HS-27A (cell line): Measurements from ENCODE around the gene TCF4.
A peak's percentile ranks its signal among the peaks of the same experiment; 100 is the strongest.

Source experiments
- DNase-seq: peaks from one replicate; pipeline ENCODE4 v3.0.0-alpha.2; 2012; ENCODE audit warnings: low read depth, missing footprints

TCF4 gene

DNA sequence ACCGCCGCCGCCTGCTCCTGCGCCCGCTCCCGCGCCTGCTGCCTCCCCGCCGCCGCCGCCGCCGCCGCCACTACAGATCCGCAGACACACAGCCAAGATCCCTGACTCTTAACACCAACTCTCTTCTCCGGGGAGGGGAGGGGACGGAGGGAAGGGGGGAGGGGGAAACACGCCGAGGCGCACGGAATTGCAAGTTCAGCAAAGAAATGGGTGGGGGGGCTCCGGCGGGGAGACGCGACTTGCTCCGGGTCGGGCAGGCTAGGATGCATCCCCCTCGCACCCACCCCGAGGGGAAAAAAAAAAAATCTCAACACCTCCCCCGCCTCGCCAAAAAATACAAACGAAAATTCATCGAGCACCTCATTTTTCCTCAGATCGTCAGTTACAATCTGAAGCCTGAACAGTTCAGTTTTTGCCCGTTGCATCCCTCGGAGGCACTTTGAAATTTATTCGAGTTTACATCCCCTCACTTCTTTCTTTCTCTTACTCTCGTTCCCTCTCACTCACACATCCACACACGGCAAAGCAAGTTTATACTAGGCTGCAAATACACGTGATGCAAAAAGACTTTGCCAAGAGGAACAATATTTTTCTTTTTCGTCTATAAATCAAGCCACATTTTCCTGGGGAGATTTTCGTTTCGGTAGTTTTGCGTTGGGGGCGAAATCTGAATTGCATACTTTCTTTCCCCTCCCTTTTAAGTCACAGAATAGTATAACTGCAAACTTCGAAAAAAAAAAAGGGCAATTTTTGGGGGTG lies at the start of gene TCF4:
Gene TCF4 (minus strand): TSS at position 82 of the 759 bp plus-strand sequence. CDS start 1,076 bp downstream, outside the sequence.
- no peak for DNase-seq

DNA sequence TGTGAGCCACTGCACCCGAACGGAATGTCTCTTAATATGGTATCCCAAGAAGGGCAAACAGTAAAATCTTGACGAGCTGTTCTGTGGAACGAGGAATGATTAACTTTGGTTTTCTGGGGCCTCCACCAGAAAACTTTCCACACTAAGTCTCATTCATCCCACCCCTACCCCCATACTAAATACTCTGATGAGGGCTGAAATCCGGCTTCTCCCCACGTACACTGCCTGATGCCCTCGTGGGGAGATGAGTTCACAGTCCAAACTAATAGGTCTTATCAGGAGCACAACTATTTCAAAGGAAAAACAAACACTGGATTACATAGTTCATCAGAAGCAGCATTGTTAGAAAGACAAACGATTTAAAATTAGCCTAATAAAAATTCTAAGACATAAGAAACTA lies 49.2 kb upstream of the TCF4 start:
- no peak for DNase-seq

DNA sequence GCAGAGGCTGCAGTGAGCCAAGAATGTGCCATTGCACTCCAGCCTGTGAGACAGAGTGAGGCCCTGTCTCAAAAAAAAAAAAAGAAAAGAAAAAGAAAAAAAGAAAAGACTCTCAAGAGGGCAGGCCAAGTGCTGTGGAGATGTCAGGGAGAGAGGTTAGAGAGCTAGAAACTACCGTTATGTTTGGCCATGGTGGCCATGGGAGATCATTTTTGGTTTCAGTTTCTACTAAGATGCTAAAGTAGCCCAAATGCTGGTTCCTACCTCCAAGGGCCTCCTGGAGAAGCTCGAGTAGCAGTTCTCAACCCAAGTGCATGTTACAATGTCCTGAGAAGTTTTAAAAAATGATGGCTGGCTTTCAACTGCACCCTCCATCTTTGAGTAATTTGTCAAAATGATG lies 47.4 kb upstream of the TCF4 start:
- no peak for DNase-seq

DNA sequence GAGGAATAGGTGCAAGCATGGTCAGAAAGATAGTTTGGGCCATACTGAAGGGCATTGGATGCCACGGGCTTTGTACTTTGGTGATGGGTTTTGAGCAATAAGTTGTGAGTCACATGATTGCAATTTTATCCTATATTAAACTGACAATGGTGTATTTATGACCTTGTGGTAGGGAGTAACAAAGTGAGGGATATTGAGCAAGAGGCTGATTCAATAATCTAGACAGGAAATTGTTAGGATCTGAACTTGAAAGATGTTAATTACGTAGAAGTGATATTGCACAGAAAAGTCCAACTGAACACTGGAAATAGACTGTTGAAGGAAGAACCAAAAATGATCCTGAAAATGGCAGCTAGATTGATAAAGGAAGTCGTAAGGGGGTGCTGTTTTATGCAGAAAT lies 46.6 kb upstream of the TCF4 start:
- no peak for DNase-seq

DNA sequence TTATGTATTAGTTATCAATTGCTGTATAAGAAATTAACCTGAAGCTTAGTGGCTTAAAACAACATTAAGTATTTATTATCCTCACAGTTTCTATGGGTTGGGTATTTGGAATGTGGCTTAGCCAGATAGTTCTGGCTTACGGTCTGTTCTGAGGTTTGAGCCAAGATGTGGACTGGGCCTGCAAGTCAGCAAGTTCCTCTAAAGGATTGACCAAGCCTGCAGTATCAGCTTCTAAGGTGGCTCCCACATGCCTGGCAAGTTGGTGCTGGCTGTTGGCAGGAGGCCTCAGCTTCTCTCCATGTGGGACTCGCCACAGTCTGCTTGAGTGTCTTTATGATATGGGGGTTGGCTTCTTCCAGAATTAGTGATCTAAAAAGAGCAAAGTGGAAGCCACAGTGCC lies 45.0 kb upstream of the TCF4 start:
- DNase-seq, result no peak

DNA sequence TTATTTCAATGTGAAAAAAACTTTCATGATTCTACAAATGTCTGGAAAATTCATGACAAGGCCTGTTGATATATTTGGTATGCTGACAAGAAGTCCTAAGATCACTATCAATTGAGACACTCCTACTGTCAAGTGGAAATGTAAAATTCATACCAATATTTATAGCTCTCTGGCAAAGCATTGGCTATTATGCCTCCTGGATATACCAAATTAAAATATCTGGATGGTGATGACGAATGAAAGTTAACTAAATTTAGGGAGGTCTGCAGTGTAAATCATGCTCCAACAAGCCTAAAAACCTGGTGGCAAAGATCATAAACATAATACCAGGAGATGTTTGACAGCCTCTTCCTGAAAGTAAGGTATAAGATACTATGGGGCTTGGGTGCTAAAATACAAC lies 41.1 kb upstream of the TCF4 start:
- no peak for DNase-seq

DNA sequence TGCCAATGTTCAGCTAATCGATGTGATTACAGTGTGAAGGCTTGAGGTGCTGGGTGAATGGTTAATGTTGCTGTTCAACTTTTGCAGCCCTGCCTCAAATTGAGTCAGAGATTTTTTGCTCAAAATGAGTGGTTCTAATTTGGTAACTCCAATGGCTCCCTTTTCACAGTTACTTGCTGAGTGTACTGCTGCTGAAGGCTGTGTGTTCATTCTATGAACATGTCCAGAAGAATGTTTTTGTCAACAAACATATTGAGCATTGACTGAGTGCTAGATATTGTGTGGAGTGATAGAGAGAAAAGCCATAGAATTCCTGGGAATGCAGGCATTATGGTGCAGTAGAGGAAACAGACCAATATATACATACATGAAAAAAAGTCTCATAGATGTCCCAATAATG lies 39.0 kb upstream of the TCF4 start:
- no peak for DNase-seq

DNA sequence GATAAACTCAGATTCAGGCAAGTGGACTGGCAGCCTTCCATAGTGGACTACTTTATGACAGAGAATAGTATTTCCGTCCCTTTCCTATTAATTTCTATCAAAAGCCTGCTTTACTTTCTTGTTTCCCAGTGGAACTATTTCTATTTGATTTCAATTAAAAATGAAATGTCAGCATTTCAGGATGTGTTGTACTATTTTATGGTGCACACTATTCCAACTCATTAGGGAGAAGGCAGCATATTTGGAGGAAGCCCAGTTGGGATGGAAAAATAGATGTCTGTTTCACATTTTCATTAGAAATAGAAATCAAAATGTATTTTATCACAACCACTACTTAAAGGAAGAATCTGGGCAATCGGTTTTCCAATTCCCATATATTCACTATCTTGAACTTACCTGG lies 37.9 kb upstream of the TCF4 start:
- DNase-seq, result no peak

DNA sequence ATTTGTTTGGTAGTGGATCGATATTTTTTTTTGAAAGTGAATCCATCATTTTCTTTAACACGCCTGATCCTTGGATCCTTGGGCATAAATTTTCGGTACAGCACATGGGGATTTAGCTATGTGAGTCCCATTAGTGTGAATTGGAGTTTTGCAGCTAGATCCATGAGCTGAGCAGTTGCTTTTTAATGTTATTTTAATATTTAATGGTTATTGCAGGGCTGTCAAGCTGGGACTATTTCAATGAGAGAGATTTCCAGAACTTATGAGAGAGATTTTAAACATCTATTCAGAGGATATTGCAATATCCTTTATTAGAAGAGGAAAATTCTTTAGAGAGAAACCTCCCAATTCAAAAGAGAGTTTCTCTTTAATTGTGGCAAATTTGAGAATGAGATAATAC lies 35.6 kb upstream of the TCF4 start:
- DNase-seq, result no peak

DNA sequence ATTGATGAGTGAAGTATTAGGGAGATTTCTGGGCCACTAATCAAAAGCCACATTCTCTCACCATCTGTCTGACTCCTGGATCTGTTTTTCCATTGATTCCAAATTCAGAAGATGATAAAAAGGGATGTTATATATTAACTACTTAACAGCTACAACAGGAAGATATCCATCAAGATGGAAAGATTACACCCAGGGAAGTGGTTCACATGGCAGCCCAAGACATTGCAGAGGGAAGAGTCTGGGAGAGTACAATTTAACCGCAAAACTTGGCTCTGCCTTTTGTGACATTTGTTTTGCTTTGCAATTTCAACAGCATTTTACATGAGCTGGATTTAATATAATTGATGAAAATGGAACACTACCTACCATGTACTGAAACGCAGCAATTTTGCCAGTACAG lies 22.5 kb upstream of the TCF4 start:
- DNase-seq, result no peak

DNA sequence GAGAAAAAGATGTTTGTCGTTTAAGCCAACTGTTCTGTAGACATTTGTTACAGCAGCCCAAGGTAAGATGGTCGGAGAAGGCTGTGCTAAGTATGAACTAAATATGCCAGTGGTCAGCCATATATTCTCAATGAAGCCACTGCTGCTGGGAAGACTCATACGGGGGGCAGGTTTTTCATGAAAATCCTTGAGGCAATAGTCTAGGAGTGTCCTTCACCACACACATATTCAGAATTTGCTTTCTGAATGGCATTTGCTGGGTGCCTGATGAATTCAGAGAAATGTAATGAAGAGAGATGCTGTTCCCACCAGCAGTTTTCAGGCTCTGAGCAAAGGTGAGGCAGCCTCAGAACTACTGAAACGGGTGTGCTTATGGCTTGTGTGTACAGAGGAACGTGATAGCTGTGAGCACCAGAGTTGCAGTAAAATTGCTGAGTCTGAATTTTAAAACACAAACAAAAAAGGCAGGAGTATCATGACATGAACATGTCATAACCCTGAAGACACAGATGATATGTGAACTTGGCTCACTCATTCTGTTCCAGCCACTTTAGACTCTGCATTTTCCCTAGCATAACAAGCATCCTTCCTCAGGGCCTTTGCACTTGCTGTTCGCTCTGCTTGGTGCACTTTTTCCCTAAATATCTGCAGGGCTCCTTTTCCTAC lies 21.3 kb upstream of the TCF4 start:
- DNase-seq, result no peak

DNA sequence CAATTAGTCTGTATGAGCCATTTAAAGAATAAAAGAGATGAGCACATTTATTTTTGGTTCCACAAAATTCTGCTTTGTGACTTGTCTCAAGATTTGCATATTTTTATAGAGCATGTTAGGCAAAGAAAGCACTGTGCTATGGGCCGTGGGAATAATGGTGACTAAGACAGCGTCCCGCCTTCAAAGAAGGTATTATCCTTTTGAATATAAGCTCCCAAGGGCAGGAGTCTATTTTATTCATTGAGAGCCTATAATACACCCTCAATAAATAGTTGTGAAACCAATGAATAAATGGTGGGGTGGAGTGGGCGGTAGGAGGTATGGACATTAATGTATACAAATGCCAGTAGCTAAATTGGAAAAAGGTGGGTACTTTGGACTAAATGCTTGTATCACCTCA lies 20.5 kb upstream of the TCF4 start:
- no peak for DNase-seq

DNA sequence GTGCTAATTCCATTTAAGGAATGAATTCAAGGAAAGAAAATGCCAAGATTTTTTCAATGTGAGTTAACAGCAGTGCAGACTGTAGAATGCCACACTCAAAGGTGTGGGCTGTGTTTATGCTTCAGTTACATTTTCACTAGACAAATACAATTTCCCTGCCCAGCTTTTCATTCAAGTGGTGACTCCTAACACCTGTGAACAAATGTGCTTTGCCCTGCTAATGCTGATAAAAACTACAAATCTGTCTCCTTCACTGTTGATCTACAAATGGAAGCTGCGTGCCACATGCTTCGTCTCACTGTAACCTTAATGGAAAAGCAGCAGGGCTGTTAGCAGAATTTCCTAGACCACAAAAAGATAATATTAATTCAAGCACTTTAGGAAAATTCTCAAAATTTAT lies 19.8 kb upstream of the TCF4 start:
- DNase-seq, result no peak

DNA sequence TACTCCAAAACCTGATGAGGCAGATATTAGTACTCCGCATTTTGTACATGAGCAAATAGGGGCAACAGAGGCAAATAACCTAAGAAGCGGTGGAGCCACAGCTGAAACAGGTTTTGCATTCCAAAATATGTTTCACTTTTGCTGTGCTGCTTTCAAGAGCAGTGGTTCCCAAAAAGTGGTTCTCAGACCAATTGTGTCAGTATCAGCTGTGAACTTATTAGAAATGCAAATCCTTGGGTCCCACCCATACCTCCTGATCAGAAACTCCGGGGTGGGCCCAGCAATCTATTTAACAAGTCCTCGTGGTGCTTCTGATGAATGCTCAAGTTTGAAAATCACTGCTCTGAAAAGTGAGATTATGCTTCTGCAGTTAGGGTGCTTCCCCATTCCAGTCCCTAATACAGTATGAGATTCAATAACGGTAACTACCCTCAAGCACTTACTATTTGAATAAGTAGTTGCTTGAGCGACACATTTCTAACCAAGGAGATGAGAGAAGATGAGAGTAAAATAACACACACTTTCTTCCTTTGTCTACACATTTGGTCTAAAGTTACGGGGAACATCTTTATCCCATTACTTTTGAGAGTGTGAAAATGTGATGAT lies 17.8 kb upstream of the TCF4 start:
- no peak for DNase-seq

DNA sequence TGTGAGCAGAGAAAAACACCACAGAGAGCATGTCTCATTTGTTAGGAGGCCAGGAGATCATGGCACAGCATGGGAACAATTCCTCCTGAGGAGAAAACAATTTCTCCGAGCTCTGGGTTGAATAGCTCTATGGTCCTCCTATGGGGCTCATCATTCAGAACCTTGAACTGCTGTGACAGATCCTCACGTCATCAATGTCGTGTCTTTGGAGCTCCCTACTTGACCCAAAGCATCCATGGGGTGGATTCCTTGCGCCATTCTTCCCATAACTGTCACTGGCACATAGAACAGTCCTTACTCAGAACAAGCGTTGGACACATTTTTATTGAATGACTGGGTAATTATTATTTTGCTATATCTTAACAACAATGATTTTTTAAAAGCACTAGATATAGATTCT lies 15.8 kb upstream of the TCF4 start:
- DNase-seq, result no peak

DNA sequence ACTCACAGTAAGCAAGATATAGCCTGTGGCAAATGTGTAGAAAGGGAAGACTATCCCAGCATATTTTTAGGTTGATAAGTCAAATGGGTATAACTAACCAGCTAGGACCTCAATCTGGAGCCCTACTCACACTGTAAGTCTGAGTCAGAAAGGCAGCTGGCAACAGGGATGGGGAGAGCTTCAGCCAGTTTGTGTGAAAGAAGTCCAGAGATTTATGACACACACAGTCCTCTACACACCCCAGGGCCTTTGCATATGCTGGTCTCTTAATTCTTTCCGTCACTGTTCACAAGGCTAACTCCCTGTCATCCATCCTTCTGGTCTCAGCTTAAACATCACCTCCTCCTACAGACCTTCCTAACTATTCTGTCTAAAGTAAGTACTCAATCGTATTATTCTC lies 5.9 kb upstream of the TCF4 start:
- DNase-seq, result no peak

DNA sequence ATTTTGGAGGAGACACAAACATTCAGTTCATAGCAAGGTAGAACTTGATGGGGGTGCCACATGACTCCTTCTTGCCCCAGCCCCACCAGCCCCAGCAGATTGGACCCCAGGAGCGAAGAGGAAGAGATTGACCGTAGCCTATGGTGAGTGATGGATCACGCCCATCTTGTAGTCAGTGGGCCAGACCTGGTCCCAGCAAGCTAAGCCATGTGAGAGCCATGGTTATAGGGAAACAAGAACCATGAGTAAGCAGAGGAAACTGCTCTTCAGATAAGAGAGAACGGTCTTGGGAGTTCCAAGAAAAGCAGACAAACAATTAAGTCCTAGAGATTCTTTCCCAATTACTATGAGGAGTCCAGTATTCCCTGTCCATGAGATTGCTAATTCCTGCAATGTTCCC lies 4.6 kb upstream of the TCF4 start:
- no peak for DNase-seq

DNA sequence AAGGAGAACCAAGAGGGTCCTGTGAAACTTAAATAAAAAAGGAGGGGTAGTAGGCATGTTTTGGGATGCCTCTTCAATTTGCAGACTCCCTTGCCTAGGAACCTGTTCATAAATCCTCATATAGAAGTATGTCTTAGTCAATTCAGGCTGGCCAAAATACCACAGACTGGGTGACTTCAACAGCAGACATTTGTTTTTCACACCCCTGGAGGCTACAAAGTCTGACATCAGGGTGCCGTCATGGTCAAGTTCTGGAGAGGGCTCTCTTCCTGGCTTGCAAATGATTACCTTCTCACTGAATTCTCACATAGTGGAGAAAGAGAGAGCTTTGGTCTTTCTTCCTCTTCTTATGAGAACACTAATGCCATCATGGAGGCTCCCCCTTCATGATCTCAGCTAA lies 4.1 kb upstream of the TCF4 start:
- no peak for DNase-seq

DNA sequence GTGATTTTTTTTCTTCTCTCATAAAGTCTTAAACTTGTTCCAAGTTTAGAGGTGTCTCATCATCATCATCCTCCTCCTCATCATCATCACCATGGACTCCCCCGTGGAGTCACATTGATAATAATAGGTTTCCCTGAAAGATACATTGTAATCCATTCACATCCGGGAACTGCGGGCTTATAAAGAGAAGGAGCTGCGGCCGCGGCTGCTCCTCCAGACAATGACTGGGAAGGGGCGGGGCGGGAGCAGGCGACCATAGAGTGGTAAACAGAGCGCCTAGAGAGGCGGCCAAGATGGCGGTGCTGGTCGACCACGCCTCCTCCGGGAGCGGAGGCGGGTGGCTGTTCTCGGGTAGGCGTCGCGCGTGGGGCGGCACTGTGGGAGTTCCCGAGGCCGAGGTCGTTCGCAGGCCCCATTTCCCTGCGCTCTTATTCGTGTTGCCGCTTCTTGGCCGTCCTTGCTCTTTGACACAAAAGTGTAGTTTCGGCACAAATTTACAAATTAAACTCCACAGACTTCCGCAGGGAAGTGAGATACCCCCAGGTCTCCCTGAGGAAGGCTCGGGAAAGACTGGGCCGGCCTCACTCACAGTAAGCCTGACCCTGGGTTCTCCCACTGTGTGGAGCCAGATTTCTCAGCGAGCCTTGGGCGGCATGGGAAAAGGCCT lies 1.8 kb upstream of the TCF4 start:
- DNase-seq, result peak; percentile 84

DNA sequence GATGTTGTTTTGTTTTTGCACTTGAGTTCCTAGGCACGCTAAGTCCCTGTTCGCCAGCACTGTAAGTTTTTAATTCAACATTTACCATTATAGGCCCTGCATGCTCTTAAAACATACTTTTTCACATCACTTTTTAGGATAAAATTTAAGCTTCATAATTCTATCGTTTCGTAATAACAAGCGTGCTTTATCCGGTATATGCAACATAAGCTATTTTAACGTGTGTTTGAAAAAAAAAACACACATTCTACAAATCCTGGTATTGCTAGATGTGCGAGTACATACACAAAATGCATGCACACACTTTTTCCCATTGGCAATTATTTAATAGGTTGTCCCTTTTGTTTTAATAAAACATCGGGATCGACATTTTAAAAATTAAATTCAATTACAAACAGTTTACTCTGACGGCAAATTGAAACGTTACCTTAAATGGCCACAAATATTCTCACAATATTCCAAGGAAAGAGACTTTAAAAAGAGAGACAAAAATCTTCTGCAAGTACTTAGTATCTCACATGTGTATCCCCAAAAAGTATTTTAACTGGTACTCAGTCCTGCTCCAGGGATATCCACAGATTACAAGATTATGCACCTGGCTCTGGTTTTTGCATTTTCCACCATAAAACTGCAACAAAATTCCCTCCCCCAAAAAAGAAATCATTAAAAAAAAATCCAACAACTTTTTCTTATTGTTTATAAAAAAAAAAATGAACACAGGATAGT lies 1.0 kb upstream of the TCF4 start:
- DNase-seq, result no peak

DNA sequence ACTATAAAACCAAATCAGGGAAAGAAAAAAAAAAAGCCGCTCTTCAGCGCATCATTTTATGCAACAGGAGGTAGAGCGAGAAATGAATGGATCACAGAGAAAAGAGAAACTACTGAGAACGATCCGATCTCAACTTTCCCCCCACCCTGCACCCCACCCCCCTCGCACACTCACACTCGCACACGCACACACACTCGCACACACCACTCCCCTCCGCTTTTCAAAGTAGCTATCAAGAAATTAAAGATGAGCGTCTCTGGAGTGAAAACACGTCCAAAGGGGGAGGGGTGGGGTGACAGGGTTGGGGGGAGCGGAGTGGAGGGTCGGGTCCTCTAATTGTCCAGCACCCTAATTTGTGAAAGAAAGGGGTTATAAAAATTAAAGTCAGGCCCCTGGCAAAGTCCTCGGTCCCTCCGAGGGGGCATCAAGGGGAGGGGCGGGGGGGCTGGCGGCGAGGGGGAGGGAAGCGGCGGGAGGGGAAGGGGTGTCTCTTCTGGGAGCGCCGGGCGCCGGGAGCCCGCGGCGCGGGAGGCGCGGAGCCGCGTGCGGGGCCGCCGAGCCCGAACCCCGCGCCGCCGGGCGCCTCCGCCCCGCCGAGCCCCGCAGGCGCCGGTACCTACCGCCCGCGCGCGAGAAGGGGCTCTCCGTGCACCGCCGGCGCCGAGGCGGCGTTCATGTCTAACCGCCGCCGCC lies 428 bp downstream of the TCF4 start:
- no peak for DNase-seq
